ENCODE measurements around the gene MLYCD.

The MLYCD gene

DNA sequence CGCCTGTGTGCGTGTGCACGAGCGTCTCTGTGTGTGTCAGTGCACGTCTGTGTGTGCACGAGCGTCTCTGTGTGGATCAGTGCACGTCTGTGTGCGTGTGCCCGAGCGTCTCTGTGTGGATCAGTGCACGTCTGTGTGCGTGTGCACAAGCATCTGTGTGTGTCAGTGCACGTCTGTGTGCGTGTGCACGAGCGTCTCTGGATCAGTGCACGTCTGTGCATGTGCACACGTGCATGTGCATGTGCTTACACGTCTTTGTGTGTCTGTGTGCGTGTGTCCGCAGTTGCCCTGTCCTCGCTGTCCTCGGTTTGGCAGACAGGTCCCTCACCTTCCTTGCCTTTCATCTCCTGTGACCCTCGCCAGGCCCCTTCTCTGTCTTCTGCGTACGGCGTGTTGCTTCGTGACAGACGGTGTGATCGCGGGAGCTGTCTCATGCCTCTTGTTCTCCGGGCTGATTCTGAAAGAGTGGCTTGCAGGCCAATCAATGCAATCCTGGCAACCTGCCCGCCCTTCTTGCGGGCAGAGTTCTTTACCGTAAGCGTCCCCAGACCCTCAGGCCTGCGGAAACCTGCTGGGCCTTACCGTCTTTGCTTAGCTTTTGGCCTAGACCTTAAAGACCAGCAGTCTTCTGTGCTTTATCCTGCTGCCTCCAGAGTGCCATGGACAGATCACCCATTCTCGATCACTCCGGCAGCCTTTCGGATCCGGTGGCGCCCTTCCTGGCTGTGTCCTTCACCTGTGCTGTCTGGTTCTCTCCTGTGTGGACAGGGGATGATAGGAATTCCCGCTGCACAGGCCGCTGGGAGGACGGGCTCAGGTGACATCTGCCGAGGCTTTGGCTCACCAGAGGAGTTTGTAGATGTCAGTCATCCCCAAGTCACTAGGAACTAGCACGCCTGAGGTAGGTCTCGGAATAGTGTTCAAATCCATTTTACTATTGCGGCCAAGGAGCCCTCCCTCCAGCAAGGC is 18.5 kb downstream of the MLYCD start:
- ChIA-PET POLR2A (ENCODE audit: low non-redundant PET) (no interaction called here), CTCF (no interaction called here)
- H3K27ac ChIP-seq, result no peak overlapping the region
- no peak for DNase-seq (ENCODE audit: low spot score)
- TF ChIP-seq, protein P1, sequence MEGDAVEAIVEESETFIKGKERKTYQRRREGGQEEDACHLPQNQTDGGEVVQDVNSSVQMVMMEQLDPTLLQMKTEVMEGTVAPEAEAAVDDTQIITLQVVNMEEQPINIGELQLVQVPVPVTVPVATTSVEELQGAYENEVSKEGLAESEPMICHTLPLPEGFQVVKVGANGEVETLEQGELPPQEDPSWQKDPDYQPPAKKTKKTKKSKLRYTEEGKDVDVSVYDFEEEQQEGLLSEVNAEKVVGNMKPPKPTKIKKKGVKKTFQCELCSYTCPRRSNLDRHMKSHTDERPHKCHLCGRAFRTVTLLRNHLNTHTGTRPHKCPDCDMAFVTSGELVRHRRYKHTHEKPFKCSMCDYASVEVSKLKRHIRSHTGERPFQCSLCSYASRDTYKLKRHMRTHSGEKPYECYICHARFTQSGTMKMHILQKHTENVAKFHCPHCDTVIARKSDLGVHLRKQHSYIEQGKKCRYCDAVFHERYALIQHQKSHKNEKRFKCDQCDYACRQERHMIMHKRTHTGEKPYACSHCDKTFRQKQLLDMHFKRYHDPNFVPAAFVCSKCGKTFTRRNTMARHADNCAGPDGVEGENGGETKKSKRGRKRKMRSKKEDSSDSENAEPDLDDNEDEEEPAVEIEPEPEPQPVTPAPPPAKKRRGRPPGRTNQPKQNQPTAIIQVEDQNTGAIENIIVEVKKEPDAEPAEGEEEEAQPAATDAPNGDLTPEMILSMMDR (conservative IDR thresholded peaks at IDR 0.05; ENCODE audit: low read depth), result no peak

DNA sequence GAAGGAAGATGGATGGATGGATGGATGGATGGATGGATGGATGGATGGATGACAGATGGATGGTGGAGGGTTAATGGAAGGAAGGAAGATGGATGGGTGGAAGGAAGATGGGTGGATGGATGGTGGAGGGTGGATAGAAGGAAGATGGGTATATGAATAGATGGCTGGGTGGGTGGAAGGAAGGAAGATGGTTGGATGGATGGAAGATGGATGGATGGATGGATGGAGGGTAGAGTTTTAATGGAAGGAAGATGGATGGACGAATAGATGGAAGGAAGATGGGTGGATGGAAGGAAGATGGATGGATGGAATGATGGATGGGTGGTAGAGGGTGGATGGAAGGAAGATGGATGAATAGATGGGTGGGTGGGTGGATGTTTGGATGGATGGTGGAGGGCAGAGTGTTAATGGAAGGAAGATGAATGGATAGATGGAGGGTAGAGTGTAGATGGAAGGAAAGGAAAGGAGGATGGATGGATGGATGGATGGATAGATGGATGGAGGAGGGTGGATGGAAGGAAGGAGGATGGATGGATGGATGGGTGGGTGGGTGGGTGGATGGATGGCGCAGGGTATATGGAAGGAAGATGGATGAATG is 22.1 kb downstream of the MLYCD start:
- TF ChIP-seq, protein P1 (conservative IDR thresholded peaks at IDR 0.05; ENCODE audit: low read depth), result no peak
- POLR2A ChIA-PET (ENCODE audit: low non-redundant PET), result no interaction called here
- CTCF ChIA-PET, result no interaction called here
- H3K27ac ChIP-seq, result no peak overlapping the region
- no peak for DNase-seq (ENCODE audit: low spot score)

DNA sequence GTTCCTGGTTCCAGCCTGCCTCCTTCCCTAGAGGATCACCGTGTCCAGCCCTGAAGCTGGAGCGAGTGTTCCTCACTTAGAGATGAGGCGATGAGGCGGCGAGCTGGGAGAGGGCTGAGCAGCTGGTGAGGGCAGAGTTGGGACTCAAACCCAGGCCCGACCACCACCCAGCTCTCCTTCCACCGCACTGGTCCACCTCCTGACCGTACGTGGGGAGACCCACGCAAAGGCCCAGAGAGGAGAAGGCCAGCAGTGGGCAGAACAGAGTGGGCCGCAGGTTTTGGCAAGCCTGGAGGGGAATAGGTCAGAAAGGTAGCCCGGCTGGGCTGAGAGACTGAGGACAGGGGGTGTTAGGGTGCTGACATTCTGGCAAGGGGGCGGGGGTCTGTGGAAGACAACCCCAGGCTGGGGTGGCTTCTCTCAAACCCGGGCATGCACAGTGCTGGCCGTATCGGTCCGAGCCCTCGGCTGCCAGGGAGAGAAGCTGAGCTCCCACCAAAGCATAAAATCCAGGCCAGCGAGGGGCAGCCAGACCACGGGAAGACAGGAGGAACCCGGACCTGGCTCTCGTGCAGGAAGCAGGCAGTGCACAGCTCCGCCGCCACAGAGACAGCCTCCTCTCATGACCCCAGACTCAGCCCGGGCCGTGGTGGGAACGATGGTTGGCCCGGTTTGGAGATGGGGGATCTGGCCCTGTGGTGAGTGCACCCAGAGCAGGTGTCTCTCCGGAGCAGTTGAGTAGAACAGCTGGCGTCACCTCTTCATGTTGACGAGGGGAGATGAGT is 24.9 kb downstream of the MLYCD start:
- TF ChIP-seq, protein P1 (conservative IDR thresholded peaks at IDR 0.05; ENCODE audit: low read depth), result no peak
- no peak overlapping the region for H3K27ac ChIP-seq
- ChIA-PET POLR2A (ENCODE audit: low non-redundant PET) (no interaction called here), CTCF (no interaction called here)
- no peak for DNase-seq (ENCODE audit: low spot score)

DNA sequence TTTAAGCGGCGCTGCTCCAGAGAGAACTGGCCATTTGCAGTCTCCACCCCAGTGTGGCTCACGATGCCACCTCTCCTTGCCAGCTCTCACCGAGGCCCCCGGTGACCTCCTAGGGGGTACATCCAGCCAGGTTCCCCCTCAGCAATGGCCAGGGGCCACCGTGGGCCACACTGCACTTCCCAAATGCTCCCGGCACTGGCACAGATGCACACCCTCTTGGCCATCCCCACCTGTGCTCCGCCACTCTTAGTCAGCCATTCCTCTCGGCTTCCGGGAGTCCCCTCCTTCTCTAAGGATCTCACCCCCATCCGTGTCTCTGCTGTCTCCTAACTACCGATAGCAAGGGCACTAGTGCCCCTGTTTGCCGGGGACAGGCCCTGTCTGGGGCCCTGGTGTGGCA is 25.8 kb downstream of the MLYCD start:
- ChIA-PET CTCF (interaction anchor here (0.6 kb wide), 1 partner anchor 29 kb away, joined by 3 read pairs; the partner anchor contains the start of gene OSGIN1), POLR2A (ENCODE audit: low non-redundant PET) (no interaction called here)
- TF ChIP-seq, protein P1 (conservative IDR thresholded peaks at IDR 0.05; ENCODE audit: low read depth), result no peak
- no peak overlapping the region for H3K27ac ChIP-seq
- DNase-seq (ENCODE audit: low spot score), result no peak

DNA sequence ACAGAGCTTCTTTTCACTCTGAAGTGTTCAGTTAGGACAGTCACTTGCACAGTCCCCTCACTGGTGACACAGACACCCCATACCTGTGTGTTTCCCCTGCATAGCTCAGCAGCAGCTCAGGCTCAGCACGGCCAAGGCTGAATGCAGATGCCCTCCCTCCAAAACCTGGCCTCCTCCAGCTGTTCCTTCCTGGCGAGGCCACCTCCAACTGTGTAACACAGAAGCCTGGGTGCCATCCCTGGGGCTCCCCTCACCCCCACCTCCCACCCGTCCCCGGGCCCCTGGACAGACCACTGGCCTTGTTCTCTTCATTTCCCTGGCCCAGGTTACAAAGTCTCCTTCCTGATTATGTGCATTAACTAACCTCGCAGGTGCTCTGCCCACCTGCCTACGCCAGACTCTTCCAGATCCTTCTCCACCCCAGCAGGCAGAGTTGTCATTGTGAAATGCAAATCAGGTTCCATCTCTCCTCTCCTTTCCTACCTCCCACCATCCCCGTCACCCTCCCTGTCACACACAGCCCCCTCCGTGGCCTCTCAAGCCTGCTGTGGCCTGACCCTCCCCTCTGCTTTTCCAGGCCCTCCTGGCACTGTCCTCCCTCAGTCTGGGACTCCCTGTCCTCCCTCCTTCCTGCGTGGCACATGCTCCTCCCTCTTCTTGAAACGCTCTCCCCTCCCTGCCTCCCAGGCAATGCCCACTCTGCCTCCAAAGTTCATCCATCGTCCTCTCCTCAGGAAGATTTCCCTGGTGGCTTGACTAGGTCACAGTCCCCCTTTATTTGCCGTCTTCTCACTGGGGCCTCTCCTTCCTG is 26.4 kb downstream of the MLYCD start:
- CTCF ChIA-PET, result interaction anchor here (0.6 to 1.4 kb wide), 5 partner anchors 13 to 141 kb away, joined by 3 to 9 read pairs (median 3); partner anchors contain the start of gene OSGIN1
- DNase-seq (ENCODE audit: low spot score), result no peak
- no peak overlapping the region for H3K27ac ChIP-seq
- TF ChIP-seq, protein P1 (conservative IDR thresholded peaks at IDR 0.05; ENCODE audit: low read depth), result no peak
- POLR2A ChIA-PET (ENCODE audit: low non-redundant PET), result no interaction called here

All from RWPE1 (cell line).